GM21381 (cell line): Measurements from ENCODE around the gene MVB12B.
"Not testable (repeated sequence)": the region's sequence is repeated elsewhere in the genome, so short reads cannot be mapped to it uniquely, and the experiment has no call there.

Experiments
- ATAC-seq: cut with Tn5 transposase; IDR thresholded peaks from one replicate; pipeline ENCODE4 v1.9.1; 2021; ENCODE audit warnings: mild to moderate bottlenecking, moderate library complexity; ENCODE audit not compliant: unreplicated experiment

The MVB12B gene

GRCh38 chr9:126550891-126551351, 224.3 kb downstream of the MVB12B start:
- no peak for ATAC-seq

- no peak for ATAC-seq
Measured at GRCh38 chr9:126551812-126552211, 225.2 kb downstream of the MVB12B start.

DNA sequence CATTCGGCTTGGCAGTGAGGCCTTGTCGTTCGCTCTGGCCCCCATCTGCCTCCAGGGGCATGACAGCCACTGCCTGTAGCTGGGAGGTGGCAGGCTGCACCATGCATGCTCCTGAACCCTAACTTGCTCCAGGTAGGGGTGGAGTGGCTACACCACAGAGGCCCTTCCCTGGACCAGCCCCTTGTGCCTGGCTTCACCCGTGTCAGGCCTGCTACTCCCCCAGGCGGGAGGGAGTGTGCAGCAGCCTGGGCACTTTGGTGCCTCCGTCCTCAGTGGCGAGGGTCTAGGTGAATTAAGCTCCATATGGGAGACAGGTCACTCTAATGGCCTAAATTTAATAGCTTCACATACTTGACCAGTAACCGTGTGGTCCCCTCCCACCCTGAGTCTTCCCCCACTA, 227.7 kb downstream of the MVB12B start:
- no peak for ATAC-seq

- not testable (repeated sequence) for ATAC-seq
Measured at GRCh38 chr9:126555421-126555820, 228.8 kb downstream of the MVB12B start.
